ENCODE measurements around the gene KCNT2.

Gene KCNT2

DNA sequence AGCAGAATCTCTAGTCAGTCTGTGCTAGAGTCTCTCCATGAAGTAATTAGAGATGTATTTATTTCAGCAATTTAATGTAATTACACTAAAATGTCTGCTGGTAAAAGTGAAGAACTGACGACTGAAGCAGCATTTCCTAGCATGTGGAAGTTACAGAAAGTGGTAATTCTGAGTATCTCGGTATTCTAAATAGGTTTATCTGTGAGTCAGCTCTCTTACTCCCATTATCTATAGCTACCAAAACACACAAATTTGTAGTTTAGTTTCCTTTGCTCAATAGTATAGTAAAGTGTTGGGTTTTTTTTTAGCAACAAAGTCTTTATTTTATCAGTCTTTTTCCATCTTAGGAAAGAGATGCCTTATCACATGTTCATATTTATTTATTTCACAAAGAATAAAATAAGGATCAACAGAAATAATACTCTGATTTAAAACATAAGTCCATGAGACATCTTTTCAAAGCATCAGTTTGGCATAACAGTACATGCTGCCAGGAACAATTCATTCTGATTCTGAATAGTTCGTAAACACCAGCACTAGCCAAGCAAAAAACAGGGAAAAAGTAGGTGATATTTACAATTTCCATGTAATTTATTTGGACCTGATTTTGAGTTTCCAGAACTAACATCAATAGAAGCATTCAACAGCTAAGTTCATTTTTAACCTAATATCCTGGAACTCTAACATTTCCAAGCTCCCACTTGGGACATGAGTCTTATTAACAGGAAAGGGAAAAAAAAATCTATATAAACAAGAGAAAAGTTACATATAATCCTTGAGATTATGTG, 76.3 kb downstream of the KCNT2 start:
- TF ChIP-seq YY1 (IDR thresholded peaks at IDR 0.05; ENCODE audit: low read depth) (no peak), TAF1 (IDR thresholded peaks at IDR 0.05; ENCODE audit: low read depth) (no peak), NFIC (IDR thresholded peaks at IDR 0.05) (no peak), CREB1 (IDR thresholded peaks at IDR 0.05; ENCODE audit: low read depth) (no peak), USF1 (IDR thresholded peaks at IDR 0.05) (no peak), EGR1 (IDR thresholded peaks at IDR 0.05) (no peak), ZBTB7A (IDR thresholded peaks at IDR 0.05; ENCODE audit: low read depth) (no peak)
- TF ChIP-seq, protein P1, sequence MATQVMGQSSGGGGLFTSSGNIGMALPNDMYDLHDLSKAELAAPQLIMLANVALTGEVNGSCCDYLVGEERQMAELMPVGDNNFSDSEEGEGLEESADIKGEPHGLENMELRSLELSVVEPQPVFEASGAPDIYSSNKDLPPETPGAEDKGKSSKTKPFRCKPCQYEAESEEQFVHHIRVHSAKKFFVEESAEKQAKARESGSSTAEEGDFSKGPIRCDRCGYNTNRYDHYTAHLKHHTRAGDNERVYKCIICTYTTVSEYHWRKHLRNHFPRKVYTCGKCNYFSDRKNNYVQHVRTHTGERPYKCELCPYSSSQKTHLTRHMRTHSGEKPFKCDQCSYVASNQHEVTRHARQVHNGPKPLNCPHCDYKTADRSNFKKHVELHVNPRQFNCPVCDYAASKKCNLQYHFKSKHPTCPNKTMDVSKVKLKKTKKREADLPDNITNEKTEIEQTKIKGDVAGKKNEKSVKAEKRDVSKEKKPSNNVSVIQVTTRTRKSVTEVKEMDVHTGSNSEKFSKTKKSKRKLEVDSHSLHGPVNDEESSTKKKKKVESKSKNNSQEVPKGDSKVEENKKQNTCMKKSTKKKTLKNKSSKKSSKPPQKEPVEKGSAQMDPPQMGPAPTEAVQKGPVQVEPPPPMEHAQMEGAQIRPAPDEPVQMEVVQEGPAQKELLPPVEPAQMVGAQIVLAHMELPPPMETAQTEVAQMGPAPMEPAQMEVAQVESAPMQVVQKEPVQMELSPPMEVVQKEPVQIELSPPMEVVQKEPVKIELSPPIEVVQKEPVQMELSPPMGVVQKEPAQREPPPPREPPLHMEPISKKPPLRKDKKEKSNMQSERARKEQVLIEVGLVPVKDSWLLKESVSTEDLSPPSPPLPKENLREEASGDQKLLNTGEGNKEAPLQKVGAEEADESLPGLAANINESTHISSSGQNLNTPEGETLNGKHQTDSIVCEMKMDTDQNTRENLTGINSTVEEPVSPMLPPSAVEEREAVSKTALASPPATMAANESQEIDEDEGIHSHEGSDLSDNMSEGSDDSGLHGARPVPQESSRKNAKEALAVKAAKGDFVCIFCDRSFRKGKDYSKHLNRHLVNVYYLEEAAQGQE (IDR thresholded peaks at IDR 0.05; ENCODE audit: low read depth) = no peak

DNA sequence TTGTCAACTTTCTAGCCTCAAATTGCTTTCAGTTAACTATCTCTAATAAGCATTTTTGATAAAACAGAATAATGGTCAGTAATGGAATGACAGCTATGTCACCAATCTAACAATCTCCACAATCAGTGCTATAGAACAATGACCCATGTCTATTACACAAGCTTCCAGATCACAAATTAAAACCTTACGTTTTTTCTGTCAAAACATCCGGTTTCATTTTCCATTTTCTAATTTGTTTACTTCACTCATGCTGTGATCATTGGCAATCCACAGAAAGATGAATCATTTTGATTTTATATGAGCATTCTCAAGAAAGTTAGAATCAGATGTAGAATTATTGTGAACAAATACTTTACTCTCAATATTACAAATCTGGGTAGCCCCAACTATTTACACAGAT, 80.3 kb downstream of the KCNT2 start:
- TF ChIP-seq TEAD4 (IDR thresholded peaks at IDR 0.05) (no peak), TAF1 (IDR thresholded peaks at IDR 0.05; ENCODE audit: low read depth) (no peak), RAD21 (IDR thresholded peaks at IDR 0.05; ENCODE audit: low read depth) (no peak), CEBPB (IDR thresholded peaks at IDR 0.05) (no peak), YY1 (IDR thresholded peaks at IDR 0.05; ENCODE audit: low read depth) (no peak), EP300 (IDR thresholded peaks at IDR 0.05; ENCODE audit: borderline replicate concordance) (no peak), ZBTB7A (IDR thresholded peaks at IDR 0.05; ENCODE audit: low read depth) (no peak), FOXM1 (IDR thresholded peaks at IDR 0.05; ENCODE audit: borderline replicate concordance, low read depth) (no peak), EGR1 (IDR thresholded peaks at IDR 0.05) (no peak), CREB1 (IDR thresholded peaks at IDR 0.05; ENCODE audit: low read depth) (no peak), USF1 (IDR thresholded peaks at IDR 0.05) (no peak), MAX (IDR thresholded peaks at IDR 0.05) (no peak), TCF12 (IDR thresholded peaks at IDR 0.05; ENCODE audit: low read depth) (no peak), NFIC (IDR thresholded peaks at IDR 0.05) (no peak)
- TF ChIP-seq, protein P1 (IDR thresholded peaks at IDR 0.05; ENCODE audit: low read depth) = no peak

DNA sequence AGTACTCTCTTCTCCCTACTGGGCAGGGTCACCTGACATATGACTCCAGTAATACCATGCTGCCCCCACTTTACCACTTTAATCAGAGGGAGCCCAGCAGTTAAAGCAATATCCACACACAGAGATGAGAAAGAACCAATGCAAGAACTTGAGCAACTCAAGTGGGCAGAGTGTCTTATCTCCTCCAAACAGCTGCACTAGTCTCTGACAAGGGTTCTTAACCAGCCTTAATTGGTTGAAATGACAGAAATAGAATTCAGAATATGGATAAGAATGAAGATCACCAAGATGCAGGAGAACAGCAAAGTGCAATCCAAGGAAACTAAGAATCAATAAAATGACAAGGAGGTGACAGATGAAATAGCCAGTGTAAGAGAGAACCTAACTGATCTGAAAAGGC, 91.0 kb downstream of the KCNT2 start:
- TF ChIP-seq USF1 (IDR thresholded peaks at IDR 0.05) (no peak), FOXM1 (IDR thresholded peaks at IDR 0.05; ENCODE audit: borderline replicate concordance, low read depth) (no peak), ZBTB7A (IDR thresholded peaks at IDR 0.05; ENCODE audit: low read depth) (no peak), MAX (IDR thresholded peaks at IDR 0.05) (no peak), YY1 (IDR thresholded peaks at IDR 0.05; ENCODE audit: low read depth) (no peak), RAD21 (IDR thresholded peaks at IDR 0.05; ENCODE audit: low read depth) (no peak), EGR1 (IDR thresholded peaks at IDR 0.05) (no peak)
- TF ChIP-seq, protein P1 (IDR thresholded peaks at IDR 0.05; ENCODE audit: low read depth) = no peak

DNA sequence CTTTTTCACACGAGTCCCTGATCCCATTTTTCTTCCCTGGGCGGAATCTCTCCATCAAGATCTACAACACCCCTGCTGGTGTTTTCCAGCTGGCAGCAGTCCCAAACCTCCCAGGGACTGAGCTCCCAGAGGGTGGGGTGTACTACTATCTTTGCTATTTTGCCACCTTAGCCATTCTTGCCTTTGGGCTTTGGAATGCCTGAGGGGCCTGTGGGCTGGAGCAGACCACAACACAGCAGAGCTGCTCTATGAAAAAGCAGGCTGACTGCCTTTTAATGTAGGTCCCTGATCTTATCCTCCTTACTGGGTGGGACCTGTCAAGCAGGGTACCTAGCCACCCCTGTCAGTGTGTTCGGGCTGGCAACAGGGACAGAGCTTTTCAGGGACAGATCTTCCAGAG, 91.9 kb downstream of the KCNT2 start:
- TF ChIP-seq CREB1 (IDR thresholded peaks at IDR 0.05; ENCODE audit: low read depth) (no peak), TAF1 (IDR thresholded peaks at IDR 0.05; ENCODE audit: low read depth) (no peak), USF1 (IDR thresholded peaks at IDR 0.05) (no peak), RAD21 (IDR thresholded peaks at IDR 0.05; ENCODE audit: low read depth) (no peak), CEBPB (IDR thresholded peaks at IDR 0.05) (no peak), FOXM1 (IDR thresholded peaks at IDR 0.05; ENCODE audit: borderline replicate concordance, low read depth) (no peak), TCF12 (IDR thresholded peaks at IDR 0.05; ENCODE audit: low read depth) (no peak), ZBTB7A (IDR thresholded peaks at IDR 0.05; ENCODE audit: low read depth) (no peak), EGR1 (IDR thresholded peaks at IDR 0.05) (no peak), TEAD4 (IDR thresholded peaks at IDR 0.05) (no peak)
- TF ChIP-seq, protein P1 (IDR thresholded peaks at IDR 0.05; ENCODE audit: low read depth) = no peak
